Fibroblast of gingiva (primary cell): Measurements from ENCODE around the gene WFDC10B.
"Not testable (repeated sequence)": the region's sequence is repeated elsewhere in the genome, so short reads cannot be mapped to it uniquely, and the experiment has no call there.

Experiments used
- DNase-seq: peaks from one replicate; pipeline ENCODE4 v3.0.0-alpha.2; 2011; ENCODE audit warnings: low read depth

Gene WFDC10B

GRCh38 chr20:45704969-45705637 lies at the start of gene WFDC10B:
Gene WFDC10B (minus strand): TSS chr20:45705019. CDS start chr20:45685992, 19,027 bp downstream.
- no peak for DNase-seq

GRCh38 chr20:45752746-45753145 lies 47.9 kb upstream of the WFDC10B start:
- DNase-seq = no peak

- no peak for DNase-seq
Observed at GRCh38 chr20:45751721-45752120, 46.9 kb upstream of the WFDC10B start.

GRCh38 chr20:45745015-45745414 lies 40.2 kb upstream of the WFDC10B start:
- no peak for DNase-seq

- DNase-seq = no peak
Observed at GRCh38 chr20:45742596-45742995, 37.8 kb upstream of the WFDC10B start.

- no peak for DNase-seq
Observed at GRCh38 chr20:45735988-45736387, 31.2 kb upstream of the WFDC10B start.

GRCh38 chr20:45735552-45735951 lies 30.7 kb upstream of the WFDC10B start:
- no peak for DNase-seq

- DNase-seq = no peak
Observed at GRCh38 chr20:45732199-45732598, 27.4 kb upstream of the WFDC10B start.

GRCh38 chr20:45727044-45727443 lies 22.2 kb upstream of the WFDC10B start:
- no peak for DNase-seq

- peak; percentile 18 for DNase-seq
Observed at GRCh38 chr20:45725134-45725533, 20.3 kb upstream of the WFDC10B start.

GRCh38 chr20:45722047-45722446 lies 17.2 kb upstream of the WFDC10B start, which contains the start of gene SPINT4:
Gene SPINT4 (plus strand): TSS chr20:45722347. CDS start chr20:45722368, 21 bp downstream.
- DNase-seq = no peak

GRCh38 chr20:45716141-45716688 lies 11.4 kb upstream of the WFDC10B start:
- DNase-seq = not testable (repeated sequence)

- no peak for DNase-seq
Observed at GRCh38 chr20:45701873-45702272, 2.9 kb downstream of the WFDC10B start, which contains the start of gene WFDC13. Gene WFDC13 (plus strand): TSS chr20:45702038. CDS start chr20:45702124, 86 bp downstream.

GRCh38 chr20:45701104-45701503 lies 3.7 kb downstream of the WFDC10B start:
- no peak for DNase-seq

GRCh38 chr20:45695496-45695895 lies 9.3 kb downstream of the WFDC10B start:
- DNase-seq = no peak

- not testable (repeated sequence) for DNase-seq
Observed at GRCh38 chr20:45693346-45693745, 11.5 kb downstream of the WFDC10B start.

GRCh38 chr20:45685896-45686295 lies 18.9 kb downstream of the WFDC10B start:
- DNase-seq = no peak

GRCh38 chr20:45679650-45680049 lies 25.2 kb downstream of the WFDC10B start:
- DNase-seq = no peak

GRCh38 chr20:45672765-45673164 lies 32.1 kb downstream of the WFDC10B start:
- no peak for DNase-seq

- DNase-seq = no peak
Observed at GRCh38 chr20:45670139-45670538, 34.7 kb downstream of the WFDC10B start, which contains the start of gene WFDC11. Gene WFDC11 (minus strand): TSS chr20:45670239. CDS start chr20:45650600, 19,639 bp downstream.

GRCh38 chr20:45657038-45657437 lies 47.8 kb downstream of the WFDC10B start:
- not testable (repeated sequence) for DNase-seq

- DNase-seq = not testable (repeated sequence)
Observed at GRCh38 chr20:45651726-45652125, 53.1 kb downstream of the WFDC10B start.

- no peak for DNase-seq
Observed at GRCh38 chr20:45649312-45649863, 55.4 kb downstream of the WFDC10B start.
